ENCODE data around the gene ZNF579.
A peak's percentile ranks its signal among the peaks of the same experiment; 100 is the strongest.

GRCh38 chr19:55606471-55606787 is 25.8 kb upstream of the ZNF579 start:
- TF ChIP-seq CTCF (IDR thresholded peaks at IDR 0.05 in 8 of 11, conservative IDR thresholded peaks at IDR 0.05 in 3 of 11) (peak in 1 of 11 experiments; percentile 4), POLR2AphosphoS5 (IDR thresholded peaks at IDR 0.05) (peak in 1 of 3 donors; percentile 2), POLR2A (IDR thresholded peaks at IDR 0.05) (no peak)
